ENCODE measurements around the gene KIAA1614.

KIAA1614 gene

GRCh38 chr1:180924939-180925338 is 12.2 kb downstream of the KIAA1614 start:
- no peak for TF ChIP-seq CTCF (IDR thresholded peaks at IDR 0.05; ENCODE audit: control insufficient read depth, extremely low read depth, insufficient read depth)
- no peak overlapping the region for H3K4me3 ChIP-seq (ENCODE audit: low read depth, low read length)
- DNase-seq (ENCODE audit: low read depth) = no peak

- H3K4me3 ChIP-seq (ENCODE audit: low read depth, low read length) = no peak overlapping the region
- TF ChIP-seq CTCF (IDR thresholded peaks at IDR 0.05; ENCODE audit: control insufficient read depth, extremely low read depth, insufficient read depth) = no peak
- DNase-seq (ENCODE audit: low read depth) = no peak
These were observed 12.9 kb downstream of the KIAA1614 start for GRCh38 chr1:180925471-180926051.

GRCh38 chr1:180926164-180926981 is 13.7 kb downstream of the KIAA1614 start:
- no peak for TF ChIP-seq CTCF (IDR thresholded peaks at IDR 0.05; ENCODE audit: control insufficient read depth, extremely low read depth, insufficient read depth)
- DNase-seq (ENCODE audit: low read depth) = no peak
- no peak overlapping the region for H3K4me3 ChIP-seq (ENCODE audit: low read depth, low read length)

- no peak overlapping the region for H3K4me3 ChIP-seq (ENCODE audit: low read depth, low read length)
- TF ChIP-seq CTCF (IDR thresholded peaks at IDR 0.05; ENCODE audit: control insufficient read depth, extremely low read depth, insufficient read depth) = no peak
- no peak for DNase-seq (ENCODE audit: low read depth)
These were observed 14.7 kb downstream of the KIAA1614 start for GRCh38 chr1:180927348-180927747.

- no peak for DNase-seq (ENCODE audit: low read depth)
- H3K4me3 ChIP-seq (ENCODE audit: low read depth, low read length) = no peak overlapping the region
- TF ChIP-seq CTCF (IDR thresholded peaks at IDR 0.05; ENCODE audit: control insufficient read depth, extremely low read depth, insufficient read depth) = no peak
These were observed 15.1 kb downstream of the KIAA1614 start for GRCh38 chr1:180927841-180928240.

GRCh38 chr1:180928331-180929230 is 15.9 kb downstream of the KIAA1614 start:
- no peak for DNase-seq (ENCODE audit: low read depth)
- no peak for TF ChIP-seq CTCF (IDR thresholded peaks at IDR 0.05; ENCODE audit: control insufficient read depth, extremely low read depth, insufficient read depth)
- no peak overlapping the region for H3K4me3 ChIP-seq (ENCODE audit: low read depth, low read length)

All from LNCaP clone FGC (cell line).